GM18498 (cell line): ENCODE measurements around the gene PSMC3.

Experiments
- ATAC-seq: cut with Tn5 transposase; IDR thresholded peaks from one replicate; pipeline ENCODE4 v1.9.1; 2021; ENCODE audit warnings: mild to moderate bottlenecking, moderate library complexity; ENCODE audit not compliant: unreplicated experiment

PSMC3 gene

GRCh38 chr11:47443028-47443700, 16.9 kb upstream of the PSMC3 start:
- no peak for ATAC-seq

DNA sequence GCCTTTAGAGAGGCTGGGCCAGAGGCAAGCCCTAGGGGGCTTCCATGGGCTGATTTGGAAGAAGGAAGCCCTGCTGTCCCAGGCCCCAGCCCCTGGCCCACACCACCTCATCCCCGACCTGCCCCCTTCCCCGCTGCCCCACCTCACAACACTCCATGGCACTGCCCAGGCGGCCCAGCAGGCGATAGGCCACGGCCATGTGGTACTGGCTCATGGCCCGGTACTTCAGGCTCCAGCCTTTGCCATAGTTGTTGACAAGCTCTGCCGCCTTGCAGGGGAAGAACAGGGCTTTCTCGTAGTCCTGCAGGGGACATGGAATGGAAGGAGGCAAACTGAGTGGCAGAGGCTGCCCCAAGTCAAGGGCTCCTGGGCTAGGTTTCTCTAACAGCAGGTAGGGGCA, 16.3 kb upstream of the PSMC3 start:
- no peak for ATAC-seq

DNA sequence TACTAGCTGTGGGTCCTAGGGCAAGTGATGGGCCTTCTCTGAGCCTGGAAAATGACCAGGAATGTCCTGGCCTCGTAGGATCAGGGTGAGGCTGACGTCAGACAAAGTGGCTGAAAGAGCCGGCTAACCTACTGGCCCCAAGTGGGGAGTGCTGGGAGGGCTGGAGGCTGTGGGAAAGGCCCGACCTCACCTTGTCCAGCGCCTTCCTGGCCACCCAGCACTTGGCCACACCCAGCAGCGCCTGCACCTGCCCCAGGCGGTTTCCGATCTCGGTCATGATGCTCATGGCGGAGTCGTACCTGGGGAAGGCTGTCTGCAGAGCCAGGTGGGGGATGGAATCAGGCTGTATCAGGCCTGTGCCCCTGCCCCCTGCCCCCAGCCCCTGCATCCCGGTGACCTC, 15.2 kb upstream of the PSMC3 start:
- no peak for ATAC-seq

DNA sequence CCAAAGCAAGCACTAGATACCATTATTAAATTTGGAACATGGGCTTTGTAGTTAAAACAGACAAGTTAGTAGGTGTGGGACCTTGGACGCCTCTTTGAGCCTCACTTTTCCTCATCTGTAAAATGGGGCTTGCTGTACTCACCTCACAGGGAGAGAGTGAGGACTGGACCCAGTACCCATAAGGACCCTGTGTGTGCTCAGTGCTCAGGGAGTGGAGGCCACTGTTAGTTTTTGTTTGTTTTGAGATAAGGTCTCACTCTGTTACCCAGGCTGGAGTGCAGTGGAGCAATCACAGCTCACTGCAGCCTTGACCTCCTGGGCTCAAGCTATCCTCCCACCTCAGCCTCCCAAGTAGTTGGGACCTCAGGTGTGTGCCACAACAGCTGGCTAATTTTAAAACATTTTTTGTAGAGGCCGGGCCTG, 13.8 kb upstream of the PSMC3 start:
- ATAC-seq: no peak

- no peak for ATAC-seq
Measured at GRCh38 chr11:47438721-47439120, 12.5 kb upstream of the PSMC3 start.

DNA sequence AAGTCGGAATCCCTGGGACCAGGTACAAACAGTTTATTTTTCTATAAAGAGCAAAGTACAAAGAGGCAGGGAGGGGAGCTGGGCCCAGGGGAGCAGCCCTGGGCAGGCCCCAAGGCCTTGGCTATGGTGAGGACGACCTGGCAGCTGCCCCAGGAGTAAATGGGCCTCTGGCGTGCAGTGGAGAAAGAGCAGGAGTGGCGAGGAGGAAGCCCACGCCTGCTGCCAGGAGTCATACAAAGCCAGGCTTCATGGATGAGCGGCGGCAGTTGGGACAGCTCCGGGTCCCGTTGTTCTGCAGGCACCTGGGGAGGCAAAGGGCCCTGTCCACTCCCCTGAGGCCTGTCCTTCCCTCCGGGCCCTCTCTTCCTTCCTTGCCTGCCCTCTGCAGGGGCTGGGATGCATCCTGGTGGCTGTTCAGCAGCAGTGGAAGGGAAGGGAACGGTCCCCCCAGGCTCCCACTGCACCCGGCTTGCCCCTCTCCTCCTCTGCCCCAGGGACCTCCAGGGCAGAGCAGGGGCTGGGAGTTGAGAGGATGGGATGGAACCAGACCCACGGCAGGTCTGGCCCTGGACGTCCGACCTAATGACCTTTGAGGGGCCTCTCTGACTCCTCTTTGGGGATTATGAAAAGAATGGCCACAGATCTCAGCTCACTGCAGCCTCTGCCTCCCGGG, 11.6 kb upstream of the PSMC3 start:
- no peak for ATAC-seq

DNA sequence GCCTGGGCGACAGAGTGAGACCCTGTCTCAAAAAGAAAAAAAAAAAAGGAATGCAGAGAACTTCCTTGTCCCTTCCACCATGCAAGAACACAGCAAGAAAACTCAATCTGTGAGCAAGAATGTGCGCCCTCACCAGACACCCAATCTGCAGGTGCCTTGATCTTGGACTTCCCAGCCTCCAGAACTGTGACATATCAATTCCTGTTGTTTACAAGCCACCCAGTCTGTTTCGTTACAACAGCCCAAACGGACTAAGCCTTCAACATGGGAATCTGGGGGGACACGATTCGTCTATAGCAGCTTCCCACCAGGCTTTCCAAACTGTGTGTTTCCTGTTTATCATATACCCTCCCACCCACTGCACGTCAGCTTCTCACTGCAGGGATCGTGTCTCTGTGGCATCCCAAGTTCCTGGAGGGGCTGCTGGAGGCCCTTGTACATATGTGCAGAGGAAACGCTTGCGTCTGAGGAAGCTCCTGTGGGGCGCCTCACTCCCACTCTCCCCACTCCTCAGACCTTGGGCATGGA, 11.0 kb upstream of the PSMC3 start:
- no peak for ATAC-seq

DNA sequence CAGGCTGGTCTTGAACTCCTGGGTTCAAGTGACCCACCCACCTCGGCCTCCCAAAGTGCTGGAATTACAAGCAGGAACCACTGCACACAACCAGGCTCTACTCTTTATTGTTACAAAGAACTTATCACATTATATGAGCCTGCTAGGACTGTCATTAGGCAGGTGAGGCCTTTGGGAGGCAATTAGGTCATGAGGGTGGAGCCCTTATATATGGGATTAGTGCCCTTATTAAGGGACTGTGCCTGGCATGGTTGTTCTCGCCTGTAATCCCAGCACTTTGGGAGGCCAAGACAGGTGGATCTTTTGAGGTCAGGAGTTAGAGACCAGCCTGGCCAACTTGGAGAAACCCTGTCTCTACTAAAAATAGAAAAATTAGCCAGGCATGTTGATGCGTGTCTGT, 10.5 kb upstream of the PSMC3 start:
- no peak for ATAC-seq

- ATAC-seq: no peak
Measured at GRCh38 chr11:47435687-47436086, 9.4 kb upstream of the PSMC3 start.

- ATAC-seq: no peak
Measured at GRCh38 chr11:47434011-47434786, 8.0 kb upstream of the PSMC3 start.

DNA sequence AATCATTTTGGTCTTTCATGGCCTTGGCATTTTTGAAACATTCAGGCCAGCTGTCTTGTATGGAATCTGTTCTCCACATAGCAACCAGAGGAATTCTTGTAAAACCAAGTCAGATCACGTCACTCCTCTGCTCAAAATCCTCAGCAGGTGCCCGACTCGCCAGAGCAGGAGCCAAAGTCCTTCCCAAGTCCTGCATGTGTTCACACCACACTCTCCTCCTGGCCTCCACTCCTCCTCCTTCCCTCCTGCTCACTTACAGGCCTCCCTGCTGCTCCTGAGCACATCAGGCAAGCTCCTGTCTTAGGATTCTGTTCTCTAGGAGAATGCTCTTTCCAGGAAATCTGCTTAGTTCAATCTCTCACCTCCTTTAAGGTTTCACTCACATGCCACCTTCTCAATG, 6.9 kb upstream of the PSMC3 start:
- no peak for ATAC-seq

DNA sequence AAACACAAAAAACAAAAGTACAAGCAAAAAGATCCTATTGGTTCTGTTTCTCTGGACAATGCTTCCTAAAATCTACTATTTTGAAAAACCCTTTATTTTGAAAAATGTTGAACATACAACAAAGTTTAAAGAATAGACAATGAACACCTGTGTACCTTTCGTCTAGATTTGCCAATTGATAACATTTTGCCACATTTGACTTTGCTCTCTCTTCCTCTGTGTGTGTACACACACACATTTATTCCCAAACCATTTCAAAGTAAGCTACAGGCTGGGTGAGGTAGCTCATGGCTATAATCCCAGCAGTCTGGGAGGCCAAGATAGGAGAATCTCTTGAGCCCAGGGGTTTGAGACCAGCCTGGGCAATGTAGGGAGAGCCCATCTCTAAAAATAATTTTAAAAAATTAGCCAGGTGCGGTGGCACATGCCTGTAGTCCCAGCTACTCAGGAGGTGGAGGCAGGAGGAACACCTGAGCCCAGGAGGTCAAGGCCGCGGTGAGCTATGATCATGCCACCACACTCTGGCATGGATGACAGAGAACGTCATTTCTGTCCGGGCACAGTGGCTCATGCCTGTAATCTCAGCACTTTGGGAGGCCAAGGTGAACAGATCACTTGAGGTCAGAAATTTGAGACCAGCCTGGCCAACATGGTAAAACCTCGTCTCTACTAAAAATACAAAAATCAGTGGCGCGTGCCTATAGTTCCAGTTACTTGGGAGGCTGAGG, 5.3 kb upstream of the PSMC3 start:
- ATAC-seq: no peak

DNA sequence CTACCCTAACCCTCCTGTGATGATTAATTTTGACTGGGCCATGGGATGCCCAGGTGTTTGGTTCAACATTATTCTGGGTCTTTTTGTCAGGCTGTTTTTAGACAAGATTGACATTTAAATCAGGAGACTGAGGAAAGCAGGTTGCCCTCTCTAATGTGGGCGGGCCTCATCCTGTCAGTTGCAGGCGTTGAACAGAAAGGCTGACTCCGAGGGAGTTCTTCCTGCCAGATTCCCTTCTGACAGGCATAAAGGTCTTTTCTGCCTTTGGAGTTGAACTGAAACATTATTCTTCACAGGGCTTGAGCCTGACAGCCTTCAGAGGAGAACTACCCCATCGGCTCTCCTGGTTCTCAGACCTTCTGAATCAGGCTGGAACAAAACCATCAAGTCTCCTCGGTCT, 4.3 kb upstream of the PSMC3 start:
- no peak for ATAC-seq

DNA sequence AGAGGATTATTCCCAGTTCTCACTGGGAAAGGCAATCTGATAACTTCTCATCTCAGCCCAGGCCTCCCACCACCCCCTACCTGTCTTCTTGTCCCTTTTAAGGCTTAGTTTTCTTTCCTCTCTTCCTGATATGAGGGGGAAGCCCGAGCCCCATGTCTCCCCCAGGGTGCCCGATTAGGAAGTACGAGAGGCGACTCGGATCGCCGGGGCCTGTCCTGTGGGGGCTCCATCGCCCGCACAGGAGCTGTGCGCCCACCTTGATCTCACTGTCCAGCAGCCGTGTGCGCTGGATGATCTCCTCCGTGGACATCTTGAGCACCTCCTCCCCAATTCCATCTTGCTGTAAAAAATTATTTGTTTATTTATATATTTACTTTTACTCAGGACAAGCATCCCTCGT, 628 bp downstream of the PSMC3 start:
- no peak for ATAC-seq

- ATAC-seq: no peak
Measured at GRCh38 chr11:47418454-47419259, 7.6 kb downstream of the PSMC3 start.

- no peak for ATAC-seq
Measured at GRCh38 chr11:47417712-47418111, 8.5 kb downstream of the PSMC3 start.

- ATAC-seq: no peak
Measured at GRCh38 chr11:47415949-47416472, 10.2 kb downstream of the PSMC3 start.

DNA sequence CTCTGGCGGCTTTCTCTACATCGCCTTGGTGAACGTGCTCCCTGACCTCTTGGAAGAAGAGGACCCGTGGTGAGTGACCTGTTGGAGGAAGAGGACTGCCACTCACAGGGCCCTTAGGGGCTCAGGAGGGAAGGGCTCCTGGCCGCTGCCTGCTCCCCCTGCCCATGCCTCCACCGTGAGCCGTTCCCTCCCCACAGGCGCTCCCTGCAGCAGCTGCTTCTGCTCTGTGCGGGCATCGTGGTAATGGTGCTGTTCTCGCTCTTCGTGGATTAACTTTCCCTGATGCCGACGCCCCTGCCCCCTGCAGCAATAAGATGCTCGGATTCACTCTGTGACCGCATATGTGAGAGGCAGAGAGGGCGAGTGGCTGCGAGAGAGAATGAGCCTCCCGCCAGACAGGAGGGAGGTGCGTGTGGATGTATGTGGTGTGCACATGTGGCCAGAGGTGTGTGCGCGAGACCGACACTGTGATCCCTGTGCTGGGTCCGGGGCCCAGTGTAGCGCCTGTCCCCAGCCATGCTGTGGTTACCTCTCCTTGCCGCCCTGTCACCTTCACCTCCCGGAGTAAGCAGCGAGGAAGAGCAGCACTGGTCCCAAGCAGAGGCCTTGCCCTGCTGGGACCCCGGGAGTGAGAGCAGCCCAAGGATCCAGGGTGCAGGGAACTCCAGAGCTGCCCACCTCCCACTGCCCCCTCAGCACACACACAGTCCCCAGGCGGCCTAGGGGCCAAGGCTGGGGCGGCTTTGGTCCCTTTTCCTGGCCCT, 11.0 kb downstream of the PSMC3 start:
- no peak for ATAC-seq

DNA sequence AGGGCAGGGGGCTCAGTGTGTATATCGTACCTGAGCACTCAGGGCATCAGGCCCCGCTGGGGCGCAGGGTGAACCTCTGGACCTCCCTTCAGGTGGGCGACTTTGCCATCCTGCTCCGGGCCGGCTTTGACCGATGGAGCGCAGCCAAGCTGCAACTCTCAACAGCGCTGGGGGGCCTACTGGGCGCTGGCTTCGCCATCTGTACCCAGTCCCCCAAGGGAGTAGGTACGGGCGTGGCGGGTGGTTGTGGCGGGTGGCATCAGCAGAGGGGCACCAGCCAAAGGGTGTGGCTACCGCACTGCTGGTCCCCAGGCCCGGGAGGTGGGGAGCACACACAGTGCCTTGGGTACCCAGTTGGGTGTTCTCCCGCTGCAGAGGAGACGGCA, 11.6 kb downstream of the PSMC3 start:
- ATAC-seq: no peak
